K562 (cell line): ENCODE data around the gene LRRC1. TPM values are rescaled to one million over a fixed set of nuclear protein-coding genes. Genes with fewer than 3 reads are reported as not detected.

ENCODE experiments used
- ATAC-seq: fragments of 200-7000 bp; cut with Tn5 transposase; 3 replicates; pipeline ENCODE4 v1.9.1; 2020; ENCODE audit warnings: moderate library complexity
- BruUV-seq: library from RNA; stranded (reverse); fragments of 400-500 nt; replicated peaks from 2 replicates; lab custom pipeline; 2021; lab: Mats Ljungman, UMichigan
- CTCF ChIA-PET: fragments of 300-600 bp; formaldehyde crosslinking; extraction: SDS; loops from one replicate; lab custom pipeline; 2021; ENCODE audit warnings: low intra/inter-chr PET ratio; lab: Yijun Ruan, JAX
- POLR2A ChIA-PET: fragments of 300-600, 350-650 bp; sonication (Branson Sonifier 250); formaldehyde crosslinking; extraction: SDS; loops from one replicate; lab custom pipeline; 2021; ENCODE audit warnings: antibody characterized with exemption, inconsistent platforms; lab: Yijun Ruan, JAX
- DNase-seq, 4 experiments: peaks; one replicate each; pipeline versions ENCODE4 v3.0.0 to v3.0.0-alpha.2; 2011 to 2018; ENCODE audit warnings: low spot score in 3 of 4, mixed read lengths in 3 of 4; ENCODE audit errors: extremely low read depth in 1 of 4
- FAIRE-seq: peaks from 2 replicates; lab custom pipeline; 2011; peaks lifted over from hg19 to GRCh38; lab: Jason Lieb, UNC
- H2AFZ ChIP-seq: 2 replicates; pipeline ENCODE4 v1.6.0; 2011; ENCODE audit warnings: low read depth, low read length, control low read depth, inconsistent platforms
- H3K27ac ChIP-seq: fragments of 200-600 bp; 3 replicates; pipeline ENCODE4 v1.8.0; 2011; ENCODE audit warnings: low read depth, mild to moderate bottlenecking, control low read depth, inconsistent platforms, low read length, moderate library complexity, mixed read lengths; ENCODE audit errors: extremely low read depth
- H3K27me3 ChIP-seq, 2 experiments: fragments of 300-600 bp in 1 of 2; 2 replicates in 1 of 2; 3 replicates in 1 of 2; pipeline versions ENCODE4 v1.6.0 to v1.8.0; 2011; ENCODE audit warnings: inconsistent platforms in 2 of 2, low read length in 2 of 2, mild to moderate bottlenecking in 1 of 2, mixed read lengths in 1 of 2, moderate library complexity in 1 of 2; ENCODE audit not compliant: control insufficient read depth in 2 of 2, insufficient read depth in 2 of 2
- H3K36me3 ChIP-seq: fragments of 300-600 bp; 3 replicates; pipeline ENCODE4 v1.8.0; 2011; ENCODE audit warnings: mild to moderate bottlenecking, low read length, inconsistent platforms; ENCODE audit not compliant: control insufficient read depth, insufficient read depth
- H3K4me1 ChIP-seq, 2 experiments: fragments of 200-600 bp in 1 of 2; replicated peaks in 1 of 2; 2 replicates in 1 of 2; 3 replicates in 1 of 2; pipeline versions ENCODE4 v1.5.1 to v1.8.0; 2011; ENCODE audit warnings: inconsistent platforms in 2 of 2, low read length in 2 of 2, mild to moderate bottlenecking in 1 of 2, mixed read lengths in 1 of 2, moderate library complexity in 1 of 2; ENCODE audit not compliant: control insufficient read depth in 2 of 2, insufficient read depth in 2 of 2
- H3K4me2 ChIP-seq: 2 replicates; pipeline ENCODE4 v1.6.1; 2011; ENCODE audit warnings: low read length, control low read depth, inconsistent platforms, mixed read lengths; ENCODE audit not compliant: insufficient read depth
- H3K4me3 ChIP-seq: fragments of 200-600 bp; sonication (generic), shearing (Covaris generic); 2 replicates; pipeline ENCODE4 v1.5.1; 2016; ENCODE audit warnings: control low read depth, inconsistent platforms
- H3K79me2 ChIP-seq: fragments of 200-600 bp; 3 replicates; pipeline ENCODE4 v1.8.0; 2011; ENCODE audit warnings: low read length, inconsistent platforms; ENCODE audit not compliant: control insufficient read depth, insufficient read depth
- H3K9ac ChIP-seq, 2 experiments: 2 replicates each; pipeline versions ENCODE4 v1.6.0 to v1.6.1; 2011; ENCODE audit warnings: low read depth in 2 of 2, low read length in 2 of 2, control low read depth in 1 of 2, inconsistent platforms in 1 of 2, mild to moderate bottlenecking in 1 of 2, mixed read lengths in 1 of 2; ENCODE audit not compliant: insufficient read depth in 1 of 2
- H3K9me1 ChIP-seq: one replicate; pipeline ENCODE4 v1.6.0; 2011; ENCODE audit warnings: inconsistent platforms, mild to moderate bottlenecking, low read length, moderate library complexity; ENCODE audit not compliant: control insufficient read depth, insufficient read depth
- H3K9me3 ChIP-seq: replicated peaks from 2 replicates; pipeline ENCODE4 v1.5.1; 2011; ENCODE audit warnings: low read depth, low read length, inconsistent platforms; ENCODE audit not compliant: control insufficient read depth, insufficient read depth
- H4K20me1 ChIP-seq: replicated peaks from 2 replicates; pipeline ENCODE4 v1.6.1; 2011; ENCODE audit warnings: low read length, inconsistent platforms, mixed read lengths; ENCODE audit not compliant: control insufficient read depth, insufficient read depth
- IRF2 ChIP-seq: sonication (generic); formaldehyde crosslinking; IDR thresholded peaks from 2 replicates; pipeline ENCODE4 v1.8.1; 2022; ENCODE audit warnings: mild to moderate bottlenecking, missing genetic modification reagents
- SIN3B ChIP-seq: fragments of 450-650 bp; IDR thresholded peaks from 2 replicates; pipeline ENCODE4 v1.6.1; 2017; ENCODE audit warnings: low read depth, mild to moderate bottlenecking, moderate library complexity
- ZFP91 ChIP-seq: sonication (generic); formaldehyde crosslinking; IDR thresholded peaks from 2 replicates; pipeline ENCODE4 v1.8.0; 2022; ENCODE audit warnings: mild to moderate bottlenecking, missing genetic modification reagents
- ZSCAN29 ChIP-seq: fragments of 450-650 bp; IDR thresholded peaks from 2 replicates; pipeline ENCODE4 v1.6.1; 2017
- WGBS: fragments of 100-300 bp; shearing (Covaris generic); methylation state at CpG from one replicate; pipeline ENCODE4 v1.1.6; 2016; ENCODE audit warnings: low coverage, mixed read lengths; ENCODE audit not compliant: insufficient coverage; ENCODE audit errors: missing lambda C conversion rate; 5-methylcytosine and 5-hydroxymethylcytosine counted together
- in situ Hi-C: fragments of 300-500 bp; cut with MboI; formaldehyde crosslinking; loops from 4 replicates; pipeline ENCODE4 v1.15.0; 2018; ENCODE audit warnings: inconsistent platforms, mixed read lengths
- intact Hi-C: fragments of 100-400 bp; cut with micrococcal nuclease; formaldehyde crosslinking; loops from 2 replicates; pipeline ENCODE4 v1.14.2; 2022
- polyA plus RNA-seq, 8 experiments: library from polyadenylated mRNA; depleted of rRNA in 4 of 8; stranded (reverse) in 5 of 8; unstranded in 3 of 8; fragments of >200 nt; fragmentation: Nextera tagmentation in 2 of 8; fragmentation: Illumina TruSeq in 1 of 8; extraction: Ambion mirVana in 2 of 8; extraction: Trizol in 1 of 8; gene quantifications; 2 replicates each; pipeline versions ENCODE4 v1.2.1 to v1.2.3, GENCODE V29; 2011 to 2014; ENCODE audit warnings: inconsistent platforms in 1 of 8, missing spikeins in 1 of 8
- total RNA-seq, 7 experiments: library from RNA; depleted of rRNA in 6 of 7; stranded (reverse); fragments of >200 nt in 6 of 7; fragmentation: Illumina TruSeq in 2 of 7; extraction: Trizol in 2 of 7; gene quantifications; 2 replicates each; pipeline versions ENCODE4 v1.2.1 to v1.2.3, GENCODE V29; 2011 to 2021; ENCODE audit warnings: low replicate concordance in 1 of 7

Gene LRRC1
- total and polyA plus RNA-seq, 9 of the 15 experiments (the other 6 are each of a cell fraction or from before 2014, with no cell fraction given) = not detected

DNA sequence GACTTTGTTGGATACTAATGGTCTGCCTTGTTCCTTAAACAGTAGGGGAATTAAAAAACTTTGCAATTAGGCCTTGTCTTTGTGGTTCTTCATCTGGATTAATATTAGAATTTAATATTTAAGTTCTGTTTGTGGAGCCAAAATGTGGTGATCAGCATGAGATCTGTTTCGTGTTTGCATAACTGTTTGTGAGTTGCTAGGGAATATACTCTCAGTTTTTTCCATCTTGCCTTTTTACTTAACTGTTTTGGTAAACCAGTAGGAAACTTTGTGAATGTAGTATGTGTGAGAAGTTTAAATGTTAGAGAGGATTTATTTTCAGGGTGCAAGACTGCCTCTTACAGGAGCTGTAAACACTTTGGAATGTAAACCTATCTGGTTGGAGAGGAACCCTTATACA lies 35.6 kb downstream of the LRRC1 start:
- H3K4me1 ChIP-seq = no peaks in the 10 kb centered on the region
- ATAC-seq = no peak
- no peak overlapping the region for H3K27ac ChIP-seq

More for the DNA sequence above, 35.6 kb downstream of the LRRC1 start:
- Histone ChIP-seq H4K20me1 (no peaks in the 10 kb centered on the region), H3K4me3 (no peak overlapping the region), H3K79me2 (no peaks in the 10 kb centered on the region), H3K27me3 (no peaks in the 10 kb centered on the region), H3K36me3 (no peaks in the 10 kb centered on the region), H3K9me1 (no peaks in the 10 kb centered on the region), H3K9me3 (no peaks in the 10 kb centered on the region), H2AFZ (no peak overlapping the region), H3K9ac (no peak overlapping the region), H3K4me2 (no peak overlapping the region)
- TF ChIP-seq IRF2 (CRISPR knock-in tag) (no peak), ZFP91 (CRISPR knock-in tag) (no peak), SIN3B (no peak), ZSCAN29 (no peak)
- in situ Hi-C loops (no loop called here), intact Hi-C loops (no loop called here)
- BruUV-seq = no TSS peak
- ChIA-PET CTCF (no interaction called here), POLR2A (no interaction called here)
- DNase-seq (no peak), FAIRE-seq (no peak)
- 0% methylated on average over 1 of the region's 1 CpG for WGBS
